Gastrocnemius medialis (tissue), 4 donors: ENCODE results near the gene RPAP2. TPM values are rescaled to one million over a fixed set of nuclear protein-coding genes. Genes with fewer than 3 reads are reported as not detected.
"Not testable (repeated sequence)": the region's sequence is repeated elsewhere in the genome, so short reads cannot be mapped to it uniquely, and the experiment has no call there.

ENCODE experiments used
- ATAC-seq, 2 donors: fragments of 150-250 bp; one replicate each; pipeline ENCODE4 v1.9.1; 2016
- DNase-seq, 2 donors: peaks; one replicate each; pipeline ENCODE4 v3.0.0-alpha.2; 2019
- H3K27ac ChIP-seq, 4 donors: fragments of 200-600 bp; sonication (generic); 1 replicate in 1 of 4; 2 replicates in 3 of 4; pipeline ENCODE4 v1.5.1; 2016 to 2018; ENCODE audit warnings: mild to moderate bottlenecking in 2 of 4, moderate library complexity in 1 of 4
- H3K27me3 ChIP-seq, 3 donors: fragments of 200-600 bp; sonication (generic) in 2 of 3; 1 replicate in 1 of 3; 2 replicates in 2 of 3; pipeline versions ENCODE4 v1.5.1 to v1.6.0; 2016 to 2019; ENCODE audit warnings: mild to moderate bottlenecking in 1 of 3, moderate library complexity in 1 of 3
- H3K36me3 ChIP-seq, 2 donors: fragments of 200-600 bp; sonication (generic) in 1 of 2; one replicate each; pipeline ENCODE4 v1.5.1; 2017 to 2018
- H3K4me1 ChIP-seq, 2 donors: fragments of 200-600 bp; sonication (generic) in 1 of 2; one replicate each; pipeline ENCODE4 v1.5.1; 2016 to 2017; ENCODE audit warnings: mild to moderate bottlenecking in 2 of 2
- H3K4me3 ChIP-seq, 4 donors: fragments of 200-600 bp; sonication (generic) in 3 of 4; 1 replicate in 1 of 4; 2 replicates in 3 of 4; pipeline ENCODE4 v1.5.1; 2016 to 2019; ENCODE audit warnings: mild to moderate bottlenecking in 2 of 4
- H3K9me3 ChIP-seq, 3 donors: fragments of 200-600 bp; sonication (generic) in 2 of 3; 1 replicate in 1 of 3; 2 replicates in 2 of 3; pipeline ENCODE4 v1.5.1; 2016 to 2019
- POLR2A ChIP-seq, 2 donors: fragments of 450-650 bp; IDR thresholded peaks; one replicate each; pipeline ENCODE4 v1.6.1; 2017; ENCODE audit warnings: antibody characterized with exemption in 2 of 2, mild to moderate bottlenecking in 2 of 2, moderate library complexity in 2 of 2
- in situ Hi-C, 4 donors: fragments of 200-750 bp; cut with MboI; loops; one replicate each; pipeline versions ENCODE4 v1.15.0 to v1.8.0; 2017; ENCODE audit warnings: low sequenced_read_pairs in 4 of 4
- intact Hi-C: fragments of 100-400 bp; cut with DNase I; formaldehyde crosslinking; loops from one replicate; pipeline ENCODE4 v1.15.1; 2023; ENCODE audit warnings: low total_unique reads
- total RNA-seq, 4 donors: library from RNA; depleted of rRNA; stranded (reverse); fragments of >200 nt; gene quantifications; one replicate each; pipeline versions ENCODE4 v1.1.0 to v1.2.3, GENCODE V29; 2016
- TF ChIP-seq, protein P1 (sequence below), 5 experiments: fragments of 450-650 bp in 3 of 5; fragments of 200-600 bp in 2 of 5; sonication (generic) in 2 of 5; IDR thresholded peaks in 4 of 5; conservative IDR thresholded peaks in 1 of 5; 1 replicate in 4 of 5; 2 replicates in 1 of 5; pipeline ENCODE4 v1.5.1; 2016 to 2019; ENCODE audit warnings: antibody characterized with exemption in 5 of 5, mild to moderate bottlenecking in 3 of 5, moderate library complexity in 3 of 5

The RPAP2 gene
- total RNA-seq, 4 donors from 2014 or later, result 11.4 to 19.1 (median 14.7) TPM

DNA sequence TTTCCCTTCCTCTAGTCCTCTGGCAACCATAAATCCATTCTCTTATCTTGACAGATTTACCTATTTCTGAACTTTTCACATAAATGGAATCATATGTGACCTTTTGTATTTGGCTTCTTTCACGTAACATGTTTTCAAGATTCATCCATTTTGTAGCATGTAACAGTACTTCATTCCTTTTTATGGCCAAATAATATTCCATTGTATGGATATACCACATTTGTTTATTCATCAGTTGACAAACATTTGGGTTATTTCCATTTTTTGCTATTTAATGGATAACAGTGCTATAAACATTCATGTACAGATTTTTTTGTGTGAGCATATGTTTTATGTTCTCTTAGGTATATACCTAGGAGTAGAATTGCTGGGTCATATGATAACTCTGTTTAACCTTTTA is 54.0 kb downstream of the RPAP2 start:
- H3K9me3 ChIP-seq, result no peaks in the 10 kb centered on the region
- H3K36me3 ChIP-seq, result peaks cover 0 to 36% of the 10 kb centered on the region in 2 donors
- H3K4me3 ChIP-seq, result no peak overlapping the region
- H3K27ac ChIP-seq, result no peak overlapping the region
- ATAC-seq, result no peak
- in situ Hi-C loops, result no loop called here
- no peaks in the 10 kb centered on the region for H3K4me1 ChIP-seq
- no peaks in the 10 kb centered on the region for H3K27me3 ChIP-seq
- intact Hi-C loops, result no loop called here
- TF ChIP-seq, protein P1, sequence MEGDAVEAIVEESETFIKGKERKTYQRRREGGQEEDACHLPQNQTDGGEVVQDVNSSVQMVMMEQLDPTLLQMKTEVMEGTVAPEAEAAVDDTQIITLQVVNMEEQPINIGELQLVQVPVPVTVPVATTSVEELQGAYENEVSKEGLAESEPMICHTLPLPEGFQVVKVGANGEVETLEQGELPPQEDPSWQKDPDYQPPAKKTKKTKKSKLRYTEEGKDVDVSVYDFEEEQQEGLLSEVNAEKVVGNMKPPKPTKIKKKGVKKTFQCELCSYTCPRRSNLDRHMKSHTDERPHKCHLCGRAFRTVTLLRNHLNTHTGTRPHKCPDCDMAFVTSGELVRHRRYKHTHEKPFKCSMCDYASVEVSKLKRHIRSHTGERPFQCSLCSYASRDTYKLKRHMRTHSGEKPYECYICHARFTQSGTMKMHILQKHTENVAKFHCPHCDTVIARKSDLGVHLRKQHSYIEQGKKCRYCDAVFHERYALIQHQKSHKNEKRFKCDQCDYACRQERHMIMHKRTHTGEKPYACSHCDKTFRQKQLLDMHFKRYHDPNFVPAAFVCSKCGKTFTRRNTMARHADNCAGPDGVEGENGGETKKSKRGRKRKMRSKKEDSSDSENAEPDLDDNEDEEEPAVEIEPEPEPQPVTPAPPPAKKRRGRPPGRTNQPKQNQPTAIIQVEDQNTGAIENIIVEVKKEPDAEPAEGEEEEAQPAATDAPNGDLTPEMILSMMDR (IDR thresholded peaks at IDR 0.05 in 4 of 5, conservative IDR thresholded peaks at IDR 0.05 in 1 of 5), result no peak
- no peak for TF ChIP-seq POLR2A (IDR thresholded peaks at IDR 0.05)
- no peak for DNase-seq

DNA sequence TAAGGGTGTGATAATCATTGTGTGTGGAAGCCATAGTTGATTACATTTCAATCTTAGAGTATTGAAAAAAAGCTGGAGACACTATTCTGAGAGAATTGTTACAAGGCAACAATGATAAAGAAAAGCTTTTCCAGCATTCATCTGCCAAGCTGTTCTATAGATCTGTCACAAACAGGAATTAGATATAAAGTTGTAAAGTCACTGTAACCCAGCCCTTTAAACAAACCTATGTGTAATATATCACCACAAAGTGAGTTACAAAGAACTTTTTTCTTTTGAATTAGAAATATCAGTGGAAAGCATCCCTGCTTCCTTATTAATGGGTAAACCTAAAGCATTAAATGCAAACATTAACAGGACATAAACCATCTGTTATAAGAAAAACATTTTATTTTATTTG is 55.4 kb downstream of the RPAP2 start:
- TF ChIP-seq POLR2A (IDR thresholded peaks at IDR 0.05), result no peak
- TF ChIP-seq, protein P1 (IDR thresholded peaks at IDR 0.05 in 4 of 5, conservative IDR thresholded peaks at IDR 0.05 in 1 of 5), result no peak
- intact Hi-C loops, result no loop called here
- ATAC-seq, result no peak
- no peak for DNase-seq
- H3K27me3 ChIP-seq, result no peaks in the 10 kb centered on the region
- no peak overlapping the region for H3K27ac ChIP-seq
- H3K36me3 ChIP-seq, result peaks cover 0 to 36% of the 10 kb centered on the region in 2 donors
- no peak overlapping the region for H3K4me3 ChIP-seq
- no peaks in the 10 kb centered on the region for H3K9me3 ChIP-seq
- H3K4me1 ChIP-seq, result no peaks in the 10 kb centered on the region
- in situ Hi-C loops, result no loop called here

DNA sequence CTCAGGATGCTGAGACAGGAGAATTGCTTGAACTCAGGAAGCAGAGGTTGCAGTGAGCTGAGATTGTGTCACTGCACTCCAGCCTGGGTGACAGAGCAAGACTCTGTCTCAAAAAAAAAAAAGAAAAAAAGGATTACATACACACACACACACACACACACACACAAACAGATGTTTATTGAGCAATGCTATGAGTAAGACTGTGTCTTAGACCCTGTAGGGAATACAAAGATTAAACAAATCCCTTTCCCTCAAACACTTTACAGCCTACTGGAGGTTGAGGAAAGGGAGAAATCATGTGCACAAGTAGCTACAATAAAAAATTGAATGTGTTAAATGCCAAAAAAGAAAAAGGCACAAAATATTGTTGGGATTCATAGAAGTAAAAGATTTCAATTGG is 58.1 kb downstream of the RPAP2 start:
- intact Hi-C loops (no loop called here), in situ Hi-C loops (no loop called here)
- DNase-seq, result no peak
- Histone ChIP-seq H3K27ac (no peak overlapping the region), H3K4me1 (no peaks in the 10 kb centered on the region), H3K27me3 (no peaks in the 10 kb centered on the region), H3K4me3 (no peak overlapping the region), H3K9me3 (no peaks in the 10 kb centered on the region), H3K36me3 (peaks cover 0 to 24% of the 10 kb centered on the region in 2 donors)
- TF ChIP-seq POLR2A (IDR thresholded peaks at IDR 0.05), result no peak
- TF ChIP-seq, protein P1 (IDR thresholded peaks at IDR 0.05 in 4 of 5, conservative IDR thresholded peaks at IDR 0.05 in 1 of 5), result no peak
- ATAC-seq, result no peak

DNA sequence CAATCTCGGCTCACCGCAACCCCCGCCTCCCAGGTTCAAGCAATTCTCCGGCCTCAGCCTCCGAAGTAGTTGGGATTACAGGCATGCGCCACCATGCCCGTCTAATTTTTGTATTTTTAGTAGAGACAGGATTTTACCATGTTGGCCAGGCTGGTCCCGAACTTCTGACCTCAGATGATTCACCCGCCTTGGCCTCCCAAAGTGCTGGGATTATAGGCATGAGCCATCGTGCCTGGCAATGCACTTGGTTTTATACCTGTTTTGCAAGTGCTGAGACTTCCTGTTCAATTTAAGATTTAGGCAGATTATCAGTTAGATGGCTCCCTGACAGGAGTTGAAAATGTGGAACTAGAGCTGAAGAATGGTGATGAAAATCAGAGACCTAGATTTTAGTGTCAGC is 60.5 kb downstream of the RPAP2 start:
- in situ Hi-C loops, DNase-seq, H3K4me3 ChIP-seq, H3K27me3 ChIP-seq, intact Hi-C loops, H3K4me1 ChIP-seq, ATAC-seq, H3K9me3 ChIP-seq, H3K27ac ChIP-seq: not testable (repeated sequence)
- H3K36me3 ChIP-seq, result peaks cover 0 to 24% of the 10 kb centered on the region in 2 donors

DNA sequence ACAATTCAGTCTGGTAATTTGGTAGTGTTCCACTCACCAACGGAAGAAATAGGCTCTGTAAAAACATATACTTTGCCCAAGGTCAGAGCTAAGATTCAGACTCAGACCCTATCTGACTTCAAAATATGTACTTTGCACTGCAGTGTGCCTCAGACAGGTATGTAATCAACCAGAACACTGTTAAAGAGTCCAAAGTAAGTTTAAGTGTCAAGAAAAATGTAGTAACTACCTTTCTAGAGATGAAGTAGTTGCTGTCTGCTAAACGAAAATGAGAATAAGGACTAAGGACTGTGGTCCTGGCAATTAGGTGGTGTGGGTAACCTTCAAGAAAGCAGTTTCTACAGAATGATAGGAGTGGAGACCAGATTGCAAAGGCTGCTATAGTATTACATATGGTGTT is 61.1 kb downstream of the RPAP2 start:
- peaks cover 0 to 24% of the 10 kb centered on the region in 2 donors for H3K36me3 ChIP-seq
- H3K4me1 ChIP-seq, result no peaks in the 10 kb centered on the region
- H3K27me3 ChIP-seq, result no peaks in the 10 kb centered on the region
- no peaks in the 10 kb centered on the region for H3K9me3 ChIP-seq
- in situ Hi-C loops, result no loop called here
- no peak overlapping the region for H3K4me3 ChIP-seq
- no peak overlapping the region for H3K27ac ChIP-seq
- ATAC-seq, result no peak
- DNase-seq, result no peak
- intact Hi-C loops, result no loop called here
- no peak for TF ChIP-seq POLR2A (IDR thresholded peaks at IDR 0.05)
- TF ChIP-seq, protein P1 (IDR thresholded peaks at IDR 0.05 in 4 of 5, conservative IDR thresholded peaks at IDR 0.05 in 1 of 5), result no peak
